ENCODE results near the gene PRAMEF17.
"Not testable (repeated sequence)": the region's sequence is repeated elsewhere in the genome, so short reads cannot be mapped to it uniquely, and the experiment has no call there.

GRCh38 chr1:13356774-13357173, 32.7 kb upstream of the PRAMEF17 start:
- TF ChIP-seq FOXK2 (IDR thresholded peaks at IDR 0.05); BHLHE40 (IDR thresholded peaks at IDR 0.05; ENCODE audit: borderline replicate concordance); SP1 (IDR thresholded peaks at IDR 0.05); ARNT (IDR thresholded peaks at IDR 0.05): not testable (repeated sequence)

Measured in HEK293T (cell line).